ENCODE measurements around the gene PHRF1. TPM values are rescaled to one million over a fixed set of nuclear protein-coding genes. Genes with fewer than 3 reads are reported as not detected.
"Not testable (repeated sequence)": the region's sequence is repeated elsewhere in the genome, so short reads cannot be mapped to it uniquely, and the experiment has no call there.

The PHRF1 gene
- total and polyA plus RNA-seq, 2 of the 4 experiments (the other 2 are of a cell fraction) = 10.9 to 17.5 TPM

- Histone ChIP-seq H2BK5ac (ENCODE audit: low read depth, low read length, poor library complexity, severe bottlenecking) (no peak overlapping the region), H3K4me2 (ENCODE audit: low read depth, low read length) (no peak overlapping the region), H4K91ac (ENCODE audit: insufficient read depth, low read depth, low read length) (no peak overlapping the region), H3K36me3 (ENCODE audit: control insufficient read depth, insufficient read depth, low read length) (peaks cover 21% of the 10 kb centered on the region; the same call in 1 of the 2 replicates), H2AK5ac (ENCODE audit: low read depth, low read length) (no peak overlapping the region), H3K27me3 (ENCODE audit: control insufficient read depth, insufficient read depth, low read length) (no peaks in the 10 kb centered on the region), H3K23ac (ENCODE audit: low read depth, low read length) (no peak overlapping the region), H3K9me3 (ENCODE audit: control insufficient read depth, insufficient read depth, low read length) (no peaks in the 10 kb centered on the region), H3K4me3 (ENCODE audit: insufficient read depth, low read depth, low read length) (no peak overlapping the region), H4K5ac (ENCODE audit: low read depth, low read length) (no peak overlapping the region), H3K9me1 (ENCODE audit: insufficient read depth, low read length) (no peaks in the 10 kb centered on the region), H3K79me1 (ENCODE audit: low read depth in 1 of 2, low read length in 2 of 2) (no peaks in the 10 kb centered on the region; a peak in 1 of 4 replicates), H4K8ac (ENCODE audit: low read depth in 2 of 2, low read length in 2 of 2) (no peak overlapping the region), H2AK9ac (replicated peaks; ENCODE audit: low read depth, low read length, poor library complexity) (no peak overlapping the region), H3K4me1 (ENCODE audit: control insufficient read depth, insufficient read depth, low read length) (peaks cover 3% of the 10 kb centered on the region), H2BK20ac (ENCODE audit: low read depth, low read length) (no peak overlapping the region), H3K4ac (ENCODE audit: low read depth, low read length) (no peak overlapping the region), H3K56ac (ENCODE audit: extremely low read depth, insufficient read depth, low read length) (no peak overlapping the region), H4K20me1 (ENCODE audit: insufficient read depth, low read length) (no peaks in the 10 kb centered on the region), H2AFZ (replicated peaks; ENCODE audit: low read length, poor library complexity) (no peak overlapping the region), H3K14ac (replicated peaks; ENCODE audit: low read depth, low read length) (no peak overlapping the region), H3K18ac (ENCODE audit: low read depth, low read length) (no peak overlapping the region), H2BK120ac (ENCODE audit: low read depth, low read length) (no peak overlapping the region), H3K9ac (ENCODE audit: low read depth, low read length) (no peak overlapping the region), H2BK15ac (ENCODE audit: low read depth, low read length) (no peak overlapping the region), H3K27ac (ENCODE audit: insufficient read depth, low read length) (no peak overlapping the region)
- no TSS peak for BruUV-seq (replicated peaks)
- CTCF ChIA-PET = interaction anchor here (0.6 kb wide), 1 partner anchor 82 kb away, joined by 5 read pairs; no protein-coding TSS in a partner anchor
- WGBS, 2 experiments (ENCODE audit: extremely low coverage in 2 of 2, insufficient read length in 1 of 2) = 80% methylated on average over 1 of the region's 10 CpGs; no CpG with 5 or more reads in 1 of the 2 experiments
- DNase-seq = peak; percentile 40
- intact Hi-C loops (cut with micrococcal nuclease) = no loop called here
- ATAC-seq (ENCODE audit: low read depth) = peak; percentile 64
- TF ChIP-seq ELK1 (IDR thresholded peaks at IDR 0.05; ENCODE audit: borderline replicate concordance, low read depth, low read length) (no peak), RAD21 (IDR thresholded peaks at IDR 0.05; ENCODE audit: low read length) (no peak)
- TF ChIP-seq, protein P1, sequence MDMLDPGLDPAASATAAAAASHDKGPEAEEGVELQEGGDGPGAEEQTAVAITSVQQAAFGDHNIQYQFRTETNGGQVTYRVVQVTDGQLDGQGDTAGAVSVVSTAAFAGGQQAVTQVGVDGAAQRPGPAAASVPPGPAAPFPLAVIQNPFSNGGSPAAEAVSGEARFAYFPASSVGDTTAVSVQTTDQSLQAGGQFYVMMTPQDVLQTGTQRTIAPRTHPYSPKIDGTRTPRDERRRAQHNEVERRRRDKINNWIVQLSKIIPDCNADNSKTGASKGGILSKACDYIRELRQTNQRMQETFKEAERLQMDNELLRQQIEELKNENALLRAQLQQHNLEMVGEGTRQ (IDR thresholded peaks at IDR 0.05; ENCODE audit: low read depth, low read length) = no peak
- dilution Hi-C loops (cut with HindIII; ENCODE audit: low sequenced_read_pairs, unreplicated experiment) = no loop called here
- in situ Hi-C loops (cut with MboI; ENCODE audit: low sequenced_read_pairs) = no loop called here
- POLR2A ChIA-PET (ENCODE audit: unreplicated experiment) = no interaction called here
Measured at GRCh38 chr11:650482-650881, 74.2 kb downstream of the PHRF1 start.

- H3K18ac ChIP-seq (ENCODE audit: low read depth, low read length); H3K9me1 ChIP-seq (ENCODE audit: insufficient read depth, low read length); POLR2A ChIA-PET (ENCODE audit: unreplicated experiment); H2BK20ac ChIP-seq (ENCODE audit: low read depth, low read length); H3K9me3 ChIP-seq (ENCODE audit: control insufficient read depth, insufficient read depth, low read length); CTCF ChIA-PET; H3K79me1 ChIP-seq (ENCODE audit: low read depth in 1 of 2, low read length in 2 of 2); in situ Hi-C loops (cut with MboI; ENCODE audit: low sequenced_read_pairs); H2BK15ac ChIP-seq (ENCODE audit: low read depth, low read length); dilution Hi-C loops (cut with HindIII; ENCODE audit: low sequenced_read_pairs, unreplicated experiment); H2AFZ ChIP-seq (replicated peaks; ENCODE audit: low read length, poor library complexity); H4K5ac ChIP-seq (ENCODE audit: low read depth, low read length); intact Hi-C loops (cut with micrococcal nuclease); H3K4me2 ChIP-seq (ENCODE audit: low read depth, low read length); H3K56ac ChIP-seq (ENCODE audit: extremely low read depth, insufficient read depth, low read length); H2BK5ac ChIP-seq (ENCODE audit: low read depth, low read length, poor library complexity, severe bottlenecking); H3K27ac ChIP-seq (ENCODE audit: insufficient read depth, low read length); H3K27me3 ChIP-seq (ENCODE audit: control insufficient read depth, insufficient read depth, low read length); H2BK120ac ChIP-seq (ENCODE audit: low read depth, low read length); H3K4me3 ChIP-seq (ENCODE audit: insufficient read depth, low read depth, low read length); H3K23ac ChIP-seq (ENCODE audit: low read depth, low read length); H3K4ac ChIP-seq (ENCODE audit: low read depth, low read length); H3K9ac ChIP-seq (ENCODE audit: low read depth, low read length); H4K8ac ChIP-seq (ENCODE audit: low read depth in 2 of 2, low read length in 2 of 2); H3K4me1 ChIP-seq (ENCODE audit: control insufficient read depth, insufficient read depth, low read length); H2AK5ac ChIP-seq (ENCODE audit: low read depth, low read length); BruUV-seq (replicated peaks); H2AK9ac ChIP-seq (replicated peaks; ENCODE audit: low read depth, low read length, poor library complexity); DNase-seq; H3K14ac ChIP-seq (replicated peaks; ENCODE audit: low read depth, low read length); H4K20me1 ChIP-seq (ENCODE audit: insufficient read depth, low read length); ATAC-seq (ENCODE audit: low read depth); H4K91ac ChIP-seq (ENCODE audit: insufficient read depth, low read depth, low read length): not testable (repeated sequence)
- H3K36me3 ChIP-seq (ENCODE audit: control insufficient read depth, insufficient read depth, low read length) = peaks cover 21% of the 10 kb centered on the region
- WGBS, 2 experiments (ENCODE audit: extremely low coverage in 2 of 2, insufficient read length in 1 of 2) = 89% methylated on average over 5 of the region's 14 CpGs; no CpG with 5 or more reads in 1 of the 2 experiments
Measured at GRCh38 chr11:653136-653535, 76.9 kb downstream of the PHRF1 start.

All from IMR-90 (cell line).